ENCODE measurements around the gene GNE.

GNE gene

GRCh38 chr9:36173861-36174260, 84.4 kb downstream of the GNE start:
- Histone ChIP-seq H3K4me1 (ENCODE audit: control insufficient read depth in 1 of 2, insufficient read depth in 2 of 2, low read length in 2 of 2) (peaks cover 6 to 7% of the 10 kb centered on the region in 2 experiments), H2BK120ac (ENCODE audit: insufficient read depth, low read length, poor library complexity) (peak overlapping the region; percentile 60), H3K79me2 (ENCODE audit: control insufficient read depth, insufficient read depth, low read length, poor library complexity) (peaks cover 1% of the 10 kb centered on the region), H2AFZ (ENCODE audit: insufficient read depth, low read length, poor library complexity) (no peak overlapping the region), H3K4me2 (ENCODE audit: low read length) (no peak overlapping the region), H2AK5ac (ENCODE audit: low read length) (no peak overlapping the region), H3K79me1 (ENCODE audit: low read length) (peaks cover 5% of the 10 kb centered on the region), H3K4ac (ENCODE audit: low read depth, low read length) (no peak overlapping the region), H3K9ac (ENCODE audit: low read length) (no peak overlapping the region), H4K91ac (ENCODE audit: low read depth, low read length) (peak overlapping the region; percentile 66), H3K27me3 (ENCODE audit: insufficient read depth, low read length) (no peaks in the 10 kb centered on the region), H3K23ac (ENCODE audit: low read length) (no peak overlapping the region), H3K36me3 (ENCODE audit: control insufficient read depth in 1 of 2, insufficient read depth in 2 of 2, low read length in 2 of 2) (no peaks in the 10 kb centered on the region), H3K9me3 (ENCODE audit: insufficient read depth, low read depth, low read length) (no peaks in the 10 kb centered on the region), H3K18ac (ENCODE audit: low read length) (peak overlapping the region; percentile 43), H3K14ac (ENCODE audit: low read length) (no peak overlapping the region), H2BK5ac (ENCODE audit: low read depth, low read length, poor library complexity) (peak overlapping the region; percentile 21), H2BK12ac (ENCODE audit: low read length) (no peak overlapping the region), H3K4me3 (ENCODE audit: low read depth, low read length) (no peak overlapping the region), H4K12ac (ENCODE audit: low read depth, low read length) (no peak overlapping the region), H3K27ac (ENCODE audit: low read depth, low read length) (peak overlapping the region; percentile 56), H4K8ac (ENCODE audit: low read depth, low read length) (peak overlapping the region; percentile 31)
- peak; percentile 86 to 90 for DNase-seq
- WGBS (ENCODE audit: extremely low coverage, insufficient coverage, insufficient read length), result no CpG with 5 or more reads among the region's 2 CpGs

DNA sequence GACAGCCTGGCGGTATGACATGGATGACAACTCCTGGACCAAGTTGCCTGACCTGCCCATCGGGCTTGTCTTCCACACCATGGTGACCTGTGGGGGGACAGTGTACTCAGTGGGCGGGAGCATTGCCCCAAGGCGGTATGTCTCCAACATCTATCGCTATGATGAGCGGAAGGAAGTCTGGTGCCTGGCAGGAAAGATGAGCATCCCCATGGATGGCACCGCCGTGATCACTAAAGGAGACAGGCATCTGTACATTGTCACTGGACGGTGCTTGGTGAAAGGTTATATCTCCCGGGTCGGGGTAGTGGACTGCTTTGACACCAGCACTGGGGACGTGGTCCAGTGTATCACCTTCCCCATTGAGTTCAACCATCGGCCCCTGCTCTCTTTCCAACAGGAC, 87.7 kb downstream of the GNE start:
- Histone ChIP-seq H4K12ac (ENCODE audit: low read depth, low read length) (no peak overlapping the region), H3K4me3 (ENCODE audit: low read depth, low read length) (no peak overlapping the region), H2BK120ac (ENCODE audit: insufficient read depth, low read length, poor library complexity) (no peak overlapping the region), H3K9ac (ENCODE audit: low read length) (no peak overlapping the region), H3K4ac (ENCODE audit: low read depth, low read length) (no peak overlapping the region), H3K23ac (ENCODE audit: low read length) (no peak overlapping the region), H3K79me2 (ENCODE audit: control insufficient read depth, insufficient read depth, low read length, poor library complexity) (peaks cover 3% of the 10 kb centered on the region), H4K91ac (ENCODE audit: low read depth, low read length) (no peak overlapping the region), H3K27me3 (ENCODE audit: insufficient read depth, low read length) (no peaks in the 10 kb centered on the region), H3K79me1 (ENCODE audit: low read length) (peaks cover 10% of the 10 kb centered on the region), H3K36me3 (ENCODE audit: control insufficient read depth in 1 of 2, insufficient read depth in 2 of 2, low read length in 2 of 2) (no peaks in the 10 kb centered on the region), H3K4me2 (ENCODE audit: low read length) (no peak overlapping the region), H3K18ac (ENCODE audit: low read length) (no peak overlapping the region), H2AK5ac (ENCODE audit: low read length) (no peak overlapping the region), H3K9me3 (ENCODE audit: insufficient read depth, low read depth, low read length) (no peaks in the 10 kb centered on the region), H4K8ac (ENCODE audit: low read depth, low read length) (no peak overlapping the region), H3K4me1 (ENCODE audit: control insufficient read depth in 1 of 2, insufficient read depth in 2 of 2, low read length in 2 of 2) (peaks cover 10 to 13% of the 10 kb centered on the region in 2 experiments), H3K14ac (ENCODE audit: low read length) (no peak overlapping the region), H2AFZ (ENCODE audit: insufficient read depth, low read length, poor library complexity) (no peak overlapping the region), H3K27ac (ENCODE audit: low read depth, low read length) (no peak overlapping the region), H2BK12ac (ENCODE audit: low read length) (no peak overlapping the region), H2BK5ac (ENCODE audit: low read depth, low read length, poor library complexity) (no peak overlapping the region)
- no peak for DNase-seq
- no CpG with 5 or more reads among the region's 13 CpGs for WGBS (ENCODE audit: extremely low coverage, insufficient coverage, insufficient read length)

GRCh38 chr9:36169708-36170107, 88.5 kb downstream of the GNE start:
- Histone ChIP-seq H2BK120ac (ENCODE audit: insufficient read depth, low read length, poor library complexity) (no peak overlapping the region), H3K79me1 (ENCODE audit: low read length) (peaks cover 10% of the 10 kb centered on the region), H4K91ac (ENCODE audit: low read depth, low read length) (no peak overlapping the region), H2AK5ac (ENCODE audit: low read length) (no peak overlapping the region), H4K12ac (ENCODE audit: low read depth, low read length) (no peak overlapping the region), H2BK5ac (ENCODE audit: low read depth, low read length, poor library complexity) (no peak overlapping the region), H3K4me3 (ENCODE audit: low read depth, low read length) (no peak overlapping the region), H3K23ac (ENCODE audit: low read length) (no peak overlapping the region), H2BK12ac (ENCODE audit: low read length) (no peak overlapping the region), H3K27me3 (ENCODE audit: insufficient read depth, low read length) (no peaks in the 10 kb centered on the region), H3K4me2 (ENCODE audit: low read length) (no peak overlapping the region), H3K9ac (ENCODE audit: low read length) (no peak overlapping the region), H3K18ac (ENCODE audit: low read length) (no peak overlapping the region), H4K8ac (ENCODE audit: low read depth, low read length) (no peak overlapping the region), H3K9me3 (ENCODE audit: insufficient read depth, low read depth, low read length) (no peaks in the 10 kb centered on the region), H3K36me3 (ENCODE audit: control insufficient read depth in 1 of 2, insufficient read depth in 2 of 2, low read length in 2 of 2) (no peaks in the 10 kb centered on the region), H3K79me2 (ENCODE audit: control insufficient read depth, insufficient read depth, low read length, poor library complexity) (peaks cover 3% of the 10 kb centered on the region), H3K4me1 (ENCODE audit: control insufficient read depth in 1 of 2, insufficient read depth in 2 of 2, low read length in 2 of 2) (peaks cover 6 to 12% of the 10 kb centered on the region in 2 experiments), H3K4ac (ENCODE audit: low read depth, low read length) (no peak overlapping the region), H3K14ac (ENCODE audit: low read length) (no peak overlapping the region), H2AFZ (ENCODE audit: insufficient read depth, low read length, poor library complexity) (no peak overlapping the region), H3K27ac (ENCODE audit: low read depth, low read length) (no peak overlapping the region)
- DNase-seq, result no peak
- WGBS (ENCODE audit: extremely low coverage, insufficient coverage, insufficient read length), result no CpG with 5 or more reads among the region's 17 CpGs

GRCh38 chr9:36169166-36169565, 89.1 kb downstream of the GNE start, which contains the start of gene CCIN:
Gene CCIN, plus strand, starts transcription at chr9:36169388. Its CDS starts 115 bp downstream, at chr9:36169503.
- DNase-seq, result no peak
- peaks cover 8% of the 10 kb centered on the region for H3K79me1 ChIP-seq (ENCODE audit: low read length)
- no peak within 1 kb of the TSS for H3K4me3 ChIP-seq (ENCODE audit: low read depth, low read length)
- WGBS (ENCODE audit: extremely low coverage, insufficient coverage, insufficient read length), result no CpG with 5 or more reads among the region's 6 CpGs
- H3K4me2 ChIP-seq (ENCODE audit: low read length), result no peak within 1 kb of the TSS
- no peak within 1 kb of the TSS for H2AK5ac ChIP-seq (ENCODE audit: low read length)
- no peaks in the 10 kb centered on the region for H3K36me3 ChIP-seq (ENCODE audit: control insufficient read depth in 1 of 2, insufficient read depth in 2 of 2, low read length in 2 of 2)
- H3K4ac ChIP-seq (ENCODE audit: low read depth, low read length), result peak within 1 kb of the TSS; percentile 23
- no peak within 1 kb of the TSS for H2BK120ac ChIP-seq (ENCODE audit: insufficient read depth, low read length, poor library complexity)
- H2BK12ac ChIP-seq (ENCODE audit: low read length), result no peak within 1 kb of the TSS
- H4K91ac ChIP-seq (ENCODE audit: low read depth, low read length), result peak within 1 kb of the TSS; percentile 19
- peaks cover 3% of the 10 kb centered on the region for H3K79me2 ChIP-seq (ENCODE audit: control insufficient read depth, insufficient read depth, low read length, poor library complexity)
- no peak within 1 kb of the TSS for H2BK5ac ChIP-seq (ENCODE audit: low read depth, low read length, poor library complexity)
- H3K18ac ChIP-seq (ENCODE audit: low read length), result no peak within 1 kb of the TSS
- no peaks in the 10 kb centered on the region for H3K9me3 ChIP-seq (ENCODE audit: insufficient read depth, low read depth, low read length)
- no peak within 1 kb of the TSS for H4K12ac ChIP-seq (ENCODE audit: low read depth, low read length)
- H3K27ac ChIP-seq (ENCODE audit: low read depth, low read length), result no peak within 1 kb of the TSS
- no peak within 1 kb of the TSS for H3K23ac ChIP-seq (ENCODE audit: low read length)
- no peak within 1 kb of the TSS for H4K8ac ChIP-seq (ENCODE audit: low read depth, low read length)
- H3K9ac ChIP-seq (ENCODE audit: low read length), result no peak within 1 kb of the TSS
- no peak within 1 kb of the TSS for H3K14ac ChIP-seq (ENCODE audit: low read length)
- H3K27me3 ChIP-seq (ENCODE audit: insufficient read depth, low read length), result no peaks in the 10 kb centered on the region
- peaks cover 4 to 10% of the 10 kb centered on the region in 2 experiments for H3K4me1 ChIP-seq (ENCODE audit: control insufficient read depth in 1 of 2, insufficient read depth in 2 of 2, low read length in 2 of 2)
- no peak within 1 kb of the TSS for H2AFZ ChIP-seq (ENCODE audit: insufficient read depth, low read length, poor library complexity)

Measured in trophoblast cell (in vitro differentiated cells and primary cell).